CD4-positive, alpha-beta T cell (primary cell): ENCODE data around the gene UNC5B. TPM values are rescaled to one million over a fixed set of nuclear protein-coding genes. Genes with fewer than 3 reads are reported as not detected.

Experiments
- ATAC-seq: fragments of 200-7000 bp; cut with Tn5 transposase; one replicate; pipeline ENCODE4 v1.10.0; 2022; ENCODE audit warnings: mild to moderate bottlenecking; ENCODE audit not compliant: poor library complexity
- CTCF ChIA-PET: fragments of 350-600 bp; sonication (Branson Sonifier 250); formaldehyde crosslinking; loops from one replicate; lab custom pipeline; 2021; ENCODE audit warnings: antibody characterized with exemption, inconsistent platforms; lab: Charles Lee
- POLR2A ChIA-PET: fragments of 350-600 bp; sonication (Branson Sonifier 250); formaldehyde crosslinking; loops from one replicate; lab custom pipeline; 2021; ENCODE audit warnings: antibody characterized with exemption, inconsistent platforms; lab: Charles Lee
- DNase-seq, 14 experiments: peaks; one replicate each; pipeline ENCODE4 v3.0.0-alpha.2; 2013 to 2020; ENCODE audit warnings: mixed read lengths in 2 of 14
- H3K27ac ChIP-seq, 2 donors: one replicate each; pipeline versions ENCODE4 v1.5.1 to v1.7.0; 2013; ENCODE audit warnings: low read length in 2 of 2, low read depth in 1 of 2, mild to moderate bottlenecking in 1 of 2
- H3K27me3 ChIP-seq, 2 experiments: 1 replicate in 1 of 2; 2 replicates in 1 of 2; pipeline versions ENCODE4 v1.6.1 to v1.7.0; 2013; ENCODE audit warnings: low read length in 2 of 2, control low read depth in 1 of 2, mild to moderate bottlenecking in 1 of 2, moderate library complexity in 1 of 2; ENCODE audit not compliant: insufficient read depth in 2 of 2, control insufficient read depth in 1 of 2
- H3K36me3 ChIP-seq: one replicate; pipeline ENCODE4 v1.6.1; 2013; ENCODE audit warnings: low read length, control low read depth; ENCODE audit not compliant: insufficient read depth
- H3K4me1 ChIP-seq: one replicate; pipeline ENCODE4 v1.6.1; 2013; ENCODE audit warnings: low read length, control low read depth; ENCODE audit not compliant: insufficient read depth
- H3K4me3 ChIP-seq: one replicate; pipeline ENCODE4 v1.5.1; 2013; ENCODE audit warnings: mild to moderate bottlenecking, low read length, moderate library complexity
- H3K9me3 ChIP-seq, 2 experiments: 1 replicate in 1 of 2; 2 replicates in 1 of 2; pipeline versions ENCODE4 v1.6.1 to v1.7.0; 2013; ENCODE audit warnings: low read length in 2 of 2, mild to moderate bottlenecking in 2 of 2, control low read depth in 1 of 2, moderate library complexity in 1 of 2; ENCODE audit not compliant: control insufficient read depth in 1 of 2, insufficient read depth in 1 of 2
- H3K27ac Mint-ChIP-seq: one replicate; pipeline ENCODE4 v1.8.0; 2020; ENCODE audit warnings: mixed read lengths
- H3K27me3 Mint-ChIP-seq: one replicate; pipeline ENCODE4 v1.8.0; 2021; ENCODE audit warnings: mixed read lengths
- H3K36me3 Mint-ChIP-seq: one replicate; pipeline ENCODE4 v1.8.0; 2021; ENCODE audit warnings: low read depth, mixed read lengths
- H3K4me1 Mint-ChIP-seq: one replicate; pipeline ENCODE4 v1.8.0; 2021; ENCODE audit warnings: low read depth, mixed read lengths
- H3K4me3 Mint-ChIP-seq: one replicate; pipeline ENCODE4 v1.8.0; 2020; ENCODE audit warnings: mild to moderate bottlenecking, mixed read lengths
- H3K9me3 Mint-ChIP-seq: one replicate; pipeline ENCODE4 v1.8.0; 2020; ENCODE audit warnings: mixed read lengths
- CTCF ChIP-seq: fragments of 200-600 bp; IDR thresholded peaks from one replicate; pipeline ENCODE4 v1.8.0; 2022; ENCODE audit warnings: antibody characterized with exemption, mild to moderate bottlenecking
- intact Hi-C, 2 experiments: fragments of 100-400 bp; cut with DNase I in 1 of 2; cut with micrococcal nuclease in 1 of 2; formaldehyde crosslinking; loops; one replicate each; pipeline versions ENCODE4 v1.15.1 to v1.9.0; 2023 to 2025; cut with DNase I, micrococcal nuclease
- total RNA-seq, 174 experiments: library from RNA in 2 of 174; stranded (reverse) in 2 of 174; gene quantifications; one replicate each; pipeline ENCODE4 v1.2.3 and lab custom pipeline; 2021 to 2026

Gene UNC5B
- total RNA-seq, 2 experiments from 2014 or later: 0.03 TPM; not detected in 1

- Histone ChIP-seq H3K27me3 (no peaks in the 10 kb centered on the region), H3K9me3 (no peaks in the 10 kb centered on the region), H3K27ac (no peak overlapping the region), H3K4me3 (no peak overlapping the region), H3K4me1 (no peaks in the 10 kb centered on the region), H3K36me3 (no peaks in the 10 kb centered on the region)
- no peak for TF ChIP-seq CTCF
- no peaks in the 10 kb centered on the region for H3K36me3 Mint-ChIP-seq
- H3K4me1 Mint-ChIP-seq: no peaks in the 10 kb centered on the region
- CTCF ChIA-PET: no interaction called here
- ATAC-seq (no peak), DNase-seq (no peak)
- no peak overlapping the region for H3K27ac Mint-ChIP-seq
- H3K27me3 Mint-ChIP-seq: no peaks in the 10 kb centered on the region
- no peaks in the 10 kb centered on the region for H3K9me3 Mint-ChIP-seq
- intact Hi-C loops: loop anchor here in 1 of 2 experiments (10.0 kb wide), 1 partner anchor 356 kb away; no protein-coding TSS in a partner anchor
- POLR2A ChIA-PET: no interaction called here
- no peak overlapping the region for H3K4me3 Mint-ChIP-seq
Measured at GRCh38 chr10:71280825-71281224, 68.5 kb downstream of the UNC5B start.

GRCh38 chr10:71281646-71282322 is 69.4 kb downstream of the UNC5B start:
- no peaks in the 10 kb centered on the region for H3K27me3 Mint-ChIP-seq
- Histone ChIP-seq H3K36me3 (no peaks in the 10 kb centered on the region), H3K4me1 (no peaks in the 10 kb centered on the region), H3K4me3 (no peak overlapping the region), H3K27ac (no peak overlapping the region), H3K27me3 (no peaks in the 10 kb centered on the region), H3K9me3 (no peaks in the 10 kb centered on the region)
- H3K27ac Mint-ChIP-seq: no peak overlapping the region
- H3K4me1 Mint-ChIP-seq: no peaks in the 10 kb centered on the region
- ChIA-PET POLR2A (no interaction called here), CTCF (interaction anchor here (0.7 kb wide), 1 partner anchor 79 kb away, joined by 3 read pairs; no protein-coding TSS in a partner anchor)
- DNase-seq (no peak), ATAC-seq (no peak)
- H3K9me3 Mint-ChIP-seq: no peaks in the 10 kb centered on the region
- no peaks in the 10 kb centered on the region for H3K36me3 Mint-ChIP-seq
- no peak overlapping the region for H3K4me3 Mint-ChIP-seq
- intact Hi-C loops: loop anchor here in 1 of 2 experiments (10.0 kb wide), 1 partner anchor 357 kb away; no protein-coding TSS in a partner anchor
- TF ChIP-seq CTCF: no peak

- Histone ChIP-seq H3K4me3 (no peak overlapping the region), H3K27me3 (no peaks in the 10 kb centered on the region), H3K27ac (no peak overlapping the region), H3K4me1 (no peaks in the 10 kb centered on the region), H3K9me3 (no peaks in the 10 kb centered on the region), H3K36me3 (no peaks in the 10 kb centered on the region)
- ATAC-seq (no peak), DNase-seq (no peak)
- H3K4me3 Mint-ChIP-seq: no peak overlapping the region
- no peaks in the 10 kb centered on the region for H3K9me3 Mint-ChIP-seq
- CTCF ChIA-PET: no interaction called here
- POLR2A ChIA-PET: no interaction called here
- TF ChIP-seq CTCF: no peak
- intact Hi-C loops: loop anchor here in 1 of 2 experiments (10.0 kb wide), 1 partner anchor 358 kb away; no protein-coding TSS in a partner anchor
- no peaks in the 10 kb centered on the region for H3K36me3 Mint-ChIP-seq
- no peaks in the 10 kb centered on the region for H3K27me3 Mint-ChIP-seq
- H3K4me1 Mint-ChIP-seq: no peaks in the 10 kb centered on the region
- no peak overlapping the region for H3K27ac Mint-ChIP-seq
Measured at GRCh38 chr10:71282323-71282680, 69.9 kb downstream of the UNC5B start.
